Measurements from ENCODE around the gene CTAG2. TPM values are rescaled to one million over a fixed set of nuclear protein-coding genes. Genes with fewer than 3 reads are reported as not detected.
"Not testable (repeated sequence)": the region's sequence is repeated elsewhere in the genome, so short reads cannot be mapped to it uniquely, and the experiment has no call there.

CTAG2 gene
- not detected for total RNA-seq
- polyA plus RNA-seq, result 1 to 10 TPM in 1 of 3 donors, not detected in 2; 2.9 TPM
- long read RNA-seq, donor 1, result 0 reads
- long read RNA-seq, donor 2, result 0 reads
- long read RNA-seq, donor 3, result 0 reads
- long read RNA-seq, donor 4, result 0 reads
- long read RNA-seq, donor 5, result 0 reads
- long read RNA-seq, donor 6, result 0 reads
- long read RNA-seq, donor 7, result 0 reads
- long read RNA-seq, donor 8, result 0 reads
- long read RNA-seq, donor 9, partial matches to known transcripts, result 0 of 2 reads
- long read RNA-seq, donor 9, other reads (novel, unspliced or antisense), result 0 of 2 reads
- long read RNA-seq, donor 10, result 0 reads

GRCh38 chrX:154653413-154653812, at the start of gene CTAG2:
CTAG2 (minus strand) TSS chrX:154653579; CDS start chrX:154653515, 64 bp downstream.
- intact Hi-C loops (cut with DNase I; ENCODE audit: low total_unique reads); H3K36me3 ChIP-seq; H3K4me3 ChIP-seq; DNase-seq; H3K9me3 ChIP-seq; H3K4me1 ChIP-seq; H3K27me3 ChIP-seq; H3K27ac ChIP-seq: not testable (repeated sequence)
- no CpG with 5 or more reads among the region's 27 CpGs for WGBS, 5 donors

GRCh38 chrX:154698630-154699248, 45.4 kb upstream of the CTAG2 start:
- H3K36me3 ChIP-seq, result peaks cover 0 to 29% (median 7%) of the 10 kb centered on the region in 4 donors
- no peak overlapping the region for H3K4me3 ChIP-seq
- no peak for DNase-seq
- no peaks in the 10 kb centered on the region for H3K4me1 ChIP-seq
- WGBS, 5 donors, result 62 to 77% (median 70%) methylated on average over 3 to 6 of the region's 6 CpGs
- no peak overlapping the region for H3K27ac ChIP-seq
- H3K27me3 ChIP-seq, result no peaks in the 10 kb centered on the region
- intact Hi-C loops (cut with DNase I; ENCODE audit: low total_unique reads), result no loop called here
- TF ChIP-seq CTCF (IDR thresholded peaks at IDR 0.05) (no peak), POLR2AphosphoS5 (IDR thresholded peaks at IDR 0.05) (no peak), POLR2A (IDR thresholded peaks at IDR 0.05) (no peak), EP300 (IDR thresholded peaks at IDR 0.05) (no peak)
- H3K9me3 ChIP-seq, result no peaks in the 10 kb centered on the region

- Histone ChIP-seq H3K4me1 (no peaks in the 10 kb centered on the region), H3K27ac (no peak overlapping the region), H3K27me3 (no peaks in the 10 kb centered on the region), H3K36me3 (peaks cover 0 to 29% (median 7%) of the 10 kb centered on the region in 4 donors), H3K9me3 (peaks cover 0 to 1% (median 0%) of the 10 kb centered on the region in 4 donors), H3K4me3 (no peak overlapping the region)
- 63 to 93% (median 83%) methylated on average over 1 of the region's 1 CpG for WGBS, 5 donors
- DNase-seq, result no peak
- TF ChIP-seq POLR2AphosphoS5 (IDR thresholded peaks at IDR 0.05) (no peak), CTCF (IDR thresholded peaks at IDR 0.05) (no peak), EP300 (IDR thresholded peaks at IDR 0.05) (no peak), POLR2A (IDR thresholded peaks at IDR 0.05) (no peak)
- intact Hi-C loops (cut with DNase I; ENCODE audit: low total_unique reads), result no loop called here
Measured at GRCh38 chrX:154696676-154697045, 43.3 kb upstream of the CTAG2 start.

- no peaks in the 10 kb centered on the region for H3K27me3 ChIP-seq
- no peaks in the 10 kb centered on the region for H3K4me1 ChIP-seq
- H3K4me3 ChIP-seq, result no peak overlapping the region
- 66 to 81% (median 75%) methylated on average over 8 of the region's 8 CpGs for WGBS, 5 donors
- peaks cover 0 to 29% (median 7%) of the 10 kb centered on the region in 4 donors for H3K36me3 ChIP-seq
- intact Hi-C loops (cut with DNase I; ENCODE audit: low total_unique reads), result no loop called here
- peak in 1 of 2 donors; percentile 36 for DNase-seq
- no peak for TF ChIP-seq CTCF (IDR thresholded peaks at IDR 0.05)
- TF ChIP-seq EP300 (IDR thresholded peaks at IDR 0.05), result no peak
- TF ChIP-seq POLR2AphosphoS5 (IDR thresholded peaks at IDR 0.05), result no peak
- no peak for TF ChIP-seq POLR2A (IDR thresholded peaks at IDR 0.05)
- no peak overlapping the region for H3K27ac ChIP-seq
- H3K9me3 ChIP-seq, result peaks cover 0 to 4% (median 0%) of the 10 kb centered on the region in 4 donors
Measured at GRCh38 chrX:154695911-154696675, 42.7 kb upstream of the CTAG2 start.

All from stomach (tissue), 19 donors.